Smooth muscle cell (in vitro differentiated cells): ENCODE results near the gene LAIR1. TPM values are rescaled to one million over a fixed set of nuclear protein-coding genes. Genes with fewer than 3 reads are reported as not detected.

Experiments
- DNase-seq: peaks from one replicate; lab custom pipeline; 2025; ENCODE audit not compliant: unreplicated experiment; lab: John Stamatoyannopoulos, UW
- H2AFZ ChIP-seq: fragments of 200-600 bp; sonication (generic); 2 replicates; pipeline ENCODE4 v1.6.0; 2016; ENCODE audit warnings: antibody characterized with exemption, low read depth, mild to moderate bottlenecking
- H3F3A ChIP-seq: fragments of 200-600 bp; sonication (generic); 2 replicates; pipeline ENCODE4 v1.6.0; 2017; ENCODE audit warnings: antibody characterized with exemption, low read depth
- H3K27ac ChIP-seq: fragments of 200-600 bp; sonication (generic); 2 replicates; pipeline ENCODE4 v1.5.1; 2016; ENCODE audit warnings: low read depth, mild to moderate bottlenecking
- H3K27me3 ChIP-seq: fragments of 200-600 bp; sonication (generic); 2 replicates; pipeline ENCODE4 v1.6.1; 2016; ENCODE audit warnings: low read depth, mild to moderate bottlenecking
- H3K36me3 ChIP-seq: fragments of 200-600 bp; sonication (generic); 2 replicates; pipeline ENCODE4 v1.5.1; 2016; ENCODE audit warnings: low read depth
- H3K4me1 ChIP-seq: fragments of 200-600 bp; sonication (generic); 2 replicates; pipeline ENCODE4 v1.5.1; 2016; ENCODE audit warnings: low read depth
- H3K4me2 ChIP-seq: fragments of 200-600 bp; sonication (generic); 2 replicates; pipeline ENCODE4 v1.6.0; 2016; ENCODE audit warnings: mild to moderate bottlenecking
- H3K4me3 ChIP-seq: fragments of 200-600 bp; sonication (generic); 2 replicates; pipeline ENCODE4 v1.5.1; 2016; ENCODE audit warnings: mild to moderate bottlenecking
- H3K79me2 ChIP-seq: fragments of 200-600 bp; sonication (generic); 2 replicates; pipeline ENCODE4 v1.6.0; 2016; ENCODE audit warnings: low read depth, mild to moderate bottlenecking
- H3K9ac ChIP-seq: fragments of 200-600 bp; sonication (generic); 2 replicates; pipeline ENCODE4 v1.6.0; 2016; ENCODE audit warnings: low read depth
- H3K9me3 ChIP-seq: fragments of 200-600 bp; sonication (generic); replicated peaks from 2 replicates; pipeline ENCODE4 v1.5.1; 2016; ENCODE audit warnings: low read depth
- H4K20me1 ChIP-seq: fragments of 200-600 bp; sonication (generic); 2 replicates; pipeline ENCODE4 v1.6.0; 2016; ENCODE audit warnings: low read depth
- WGBS: methylation state at CpG from one replicate; pipeline ENCODE4 v1.1.7; 2016; ENCODE audit warnings: low lambda C conversion rate; 5-methylcytosine and 5-hydroxymethylcytosine counted together
- polyA plus RNA-seq: library from polyadenylated mRNA; unstranded; fragments of >200 nt; fragmentation: Nextera tagmentation; extraction: Ambion mirVana; gene quantifications from 2 replicates; pipeline ENCODE4 v1.2.1, GENCODE V29; 2016
- total RNA-seq: library from RNA; depleted of rRNA; stranded (reverse); fragments of >200 nt; gene quantifications from 2 replicates; pipeline ENCODE4 v1.2.3, GENCODE V29; 2014
- TF ChIP-seq, protein P1 (sequence below): fragments of 200-600 bp; sonication (generic); IDR thresholded peaks from 2 replicates; pipeline ENCODE4 v1.5.1; 2017; ENCODE audit warnings: borderline replicate concordance, mild to moderate bottlenecking, antibody characterized with exemption; ENCODE audit not compliant: insufficient read depth, poor library complexity, severe bottlenecking

LAIR1 gene, protein sequence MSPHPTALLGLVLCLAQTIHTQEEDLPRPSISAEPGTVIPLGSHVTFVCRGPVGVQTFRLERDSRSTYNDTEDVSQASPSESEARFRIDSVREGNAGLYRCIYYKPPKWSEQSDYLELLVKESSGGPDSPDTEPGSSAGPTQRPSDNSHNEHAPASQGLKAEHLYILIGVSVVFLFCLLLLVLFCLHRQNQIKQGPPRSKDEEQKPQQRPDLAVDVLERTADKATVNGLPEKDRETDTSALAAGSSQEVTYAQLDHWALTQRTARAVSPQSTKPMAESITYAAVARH
- total RNA-seq (not detected in 2 replicates), polyA plus RNA-seq (not detected in 2 replicates)

DNA sequence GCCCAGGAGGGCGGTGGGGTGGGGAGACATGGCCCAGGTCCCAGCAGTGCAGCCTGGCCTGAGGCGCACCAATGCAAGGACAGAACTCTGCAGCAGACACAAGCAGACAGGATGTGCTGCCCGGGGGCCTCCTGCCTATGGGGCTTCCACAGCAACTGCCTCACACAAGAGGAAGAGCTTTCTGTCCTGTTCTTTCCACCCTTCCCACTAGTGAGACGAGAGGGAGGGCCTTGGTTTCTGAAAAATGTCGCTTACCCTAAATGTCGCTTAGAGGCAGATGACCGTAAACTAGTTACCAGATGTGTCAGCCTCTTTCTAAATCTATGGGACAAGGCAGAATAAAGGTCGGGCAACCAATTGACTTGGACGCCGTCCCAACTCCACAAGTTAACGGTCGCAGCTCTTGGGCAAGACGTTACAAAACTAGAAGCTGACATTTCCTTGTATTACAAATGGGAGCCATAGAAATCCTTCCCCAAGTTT, at the start of gene LAIR1:
LAIR1 (minus strand) TSS at position 157 of the 483 bp plus-strand sequence; CDS start at position 30, 127 bp downstream.
- Histone ChIP-seq H3K4me2 (no peak within 1 kb of the TSS), H3K4me3 (no peak within 1 kb of the TSS), H2AFZ (no peak within 1 kb of the TSS), H4K20me1 (no peaks in the 10 kb centered on the region), H3K27ac (no peak within 1 kb of the TSS), H3K4me1 (no peaks in the 10 kb centered on the region), H3K9me3 (no peaks in the 10 kb centered on the region), H3K79me2 (no peaks in the 10 kb centered on the region), H3F3A (no peaks in the 10 kb centered on the region), H3K27me3 (no peaks in the 10 kb centered on the region), H3K9ac (no peak within 1 kb of the TSS), H3K36me3 (no peaks in the 10 kb centered on the region)
- 90% methylated on average over 13 of the region's 13 CpGs for WGBS
- DNase-seq = no peak
- TF ChIP-seq, protein P1, sequence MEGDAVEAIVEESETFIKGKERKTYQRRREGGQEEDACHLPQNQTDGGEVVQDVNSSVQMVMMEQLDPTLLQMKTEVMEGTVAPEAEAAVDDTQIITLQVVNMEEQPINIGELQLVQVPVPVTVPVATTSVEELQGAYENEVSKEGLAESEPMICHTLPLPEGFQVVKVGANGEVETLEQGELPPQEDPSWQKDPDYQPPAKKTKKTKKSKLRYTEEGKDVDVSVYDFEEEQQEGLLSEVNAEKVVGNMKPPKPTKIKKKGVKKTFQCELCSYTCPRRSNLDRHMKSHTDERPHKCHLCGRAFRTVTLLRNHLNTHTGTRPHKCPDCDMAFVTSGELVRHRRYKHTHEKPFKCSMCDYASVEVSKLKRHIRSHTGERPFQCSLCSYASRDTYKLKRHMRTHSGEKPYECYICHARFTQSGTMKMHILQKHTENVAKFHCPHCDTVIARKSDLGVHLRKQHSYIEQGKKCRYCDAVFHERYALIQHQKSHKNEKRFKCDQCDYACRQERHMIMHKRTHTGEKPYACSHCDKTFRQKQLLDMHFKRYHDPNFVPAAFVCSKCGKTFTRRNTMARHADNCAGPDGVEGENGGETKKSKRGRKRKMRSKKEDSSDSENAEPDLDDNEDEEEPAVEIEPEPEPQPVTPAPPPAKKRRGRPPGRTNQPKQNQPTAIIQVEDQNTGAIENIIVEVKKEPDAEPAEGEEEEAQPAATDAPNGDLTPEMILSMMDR = no peak

DNA sequence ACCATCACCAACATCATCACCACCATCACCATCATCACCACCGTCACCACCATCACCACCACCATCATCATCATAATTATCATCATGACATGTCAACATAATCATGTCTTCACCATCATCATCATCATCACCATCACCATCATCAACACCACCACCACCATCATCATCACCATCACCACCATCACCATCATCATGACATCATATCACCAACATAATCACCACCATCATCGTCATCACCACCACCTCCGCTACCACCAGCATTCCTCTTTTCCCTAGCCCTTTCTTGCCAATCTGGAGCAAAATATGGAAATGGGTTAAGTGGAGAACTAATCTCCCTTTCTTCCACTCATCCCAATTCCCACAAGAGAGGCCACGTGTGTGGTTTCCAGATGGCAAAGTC, 49.4 kb upstream of the LAIR1 start:
- Histone ChIP-seq H3K4me3 (no peak overlapping the region), H3F3A (no peaks in the 10 kb centered on the region), H2AFZ (no peak overlapping the region), H4K20me1 (no peaks in the 10 kb centered on the region), H3K36me3 (no peaks in the 10 kb centered on the region), H3K27ac (no peak overlapping the region), H3K4me1 (peaks cover 14% of the 10 kb centered on the region), H3K27me3 (peaks cover 43% of the 10 kb centered on the region), H3K79me2 (no peaks in the 10 kb centered on the region), H3K4me2 (no peak overlapping the region), H3K9ac (no peak overlapping the region), H3K9me3 (no peaks in the 10 kb centered on the region)
- TF ChIP-seq, protein P1 = no peak
- DNase-seq = no peak
- 86% methylated on average over 4 of the region's 4 CpGs for WGBS

DNA sequence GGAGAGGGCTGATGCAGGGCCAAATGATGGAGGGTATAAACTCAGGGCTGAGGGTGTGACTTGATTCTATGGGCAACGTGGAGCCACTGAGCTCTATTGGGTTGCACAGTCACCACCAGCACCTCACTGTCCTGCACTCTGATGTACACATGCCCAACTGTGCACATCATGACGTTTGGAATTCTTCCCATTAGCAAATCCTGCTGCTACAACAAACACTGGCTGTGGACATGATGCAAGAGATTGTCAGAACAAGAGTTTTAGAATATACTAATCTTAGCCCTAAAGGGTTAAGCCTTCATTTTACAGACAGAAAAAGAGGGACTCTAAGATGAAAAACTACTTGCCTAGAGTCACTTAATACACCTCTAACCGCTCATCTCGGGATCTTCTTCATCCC, 48.1 kb upstream of the LAIR1 start:
- Histone ChIP-seq H3K4me2 (no peak overlapping the region), H4K20me1 (no peaks in the 10 kb centered on the region), H3K4me1 (peaks cover 3% of the 10 kb centered on the region), H3K9me3 (no peaks in the 10 kb centered on the region), H3K36me3 (no peaks in the 10 kb centered on the region), H3K27ac (no peak overlapping the region), H3K9ac (no peak overlapping the region), H3F3A (no peaks in the 10 kb centered on the region), H3K79me2 (no peaks in the 10 kb centered on the region), H3K27me3 (peaks cover 43% of the 10 kb centered on the region), H2AFZ (no peak overlapping the region), H3K4me3 (no peak overlapping the region)
- no peak for DNase-seq
- TF ChIP-seq, protein P1 = no peak
- 73% methylated on average over 4 of the region's 4 CpGs for WGBS

DNA sequence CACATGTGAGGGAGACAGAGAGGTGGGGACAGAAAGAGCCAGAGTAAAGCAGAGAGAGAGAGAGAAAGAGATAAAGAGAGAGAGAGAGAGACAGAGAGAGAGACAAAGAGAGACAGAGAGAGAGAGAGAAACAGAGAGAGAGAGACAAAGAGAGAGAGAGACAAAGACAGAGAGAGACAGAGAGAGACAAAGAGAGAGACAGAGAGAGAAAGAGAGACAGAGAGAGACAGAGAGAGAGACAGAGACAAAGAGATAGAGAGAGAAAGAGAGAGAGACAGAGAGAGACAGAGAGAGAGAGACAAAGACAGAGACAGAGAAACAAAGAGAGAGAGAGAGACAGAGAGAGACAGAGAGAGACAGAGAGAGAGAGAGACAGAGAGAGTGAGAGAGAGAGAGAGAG, 46.3 kb upstream of the LAIR1 start:
- DNase-seq = no peak
- H3K4me1 ChIP-seq = no peaks in the 10 kb centered on the region

More for the DNA sequence above, 46.3 kb upstream of the LAIR1 start:
- Histone ChIP-seq H3K36me3 (no peaks in the 10 kb centered on the region), H3K9ac (no peak overlapping the region), H3K4me2 (no peak overlapping the region), H3K27ac (no peak overlapping the region), H2AFZ (no peak overlapping the region), H3F3A (no peaks in the 10 kb centered on the region), H3K4me3 (no peak overlapping the region), H4K20me1 (no peaks in the 10 kb centered on the region), H3K79me2 (no peaks in the 10 kb centered on the region), H3K9me3 (no peaks in the 10 kb centered on the region), H3K27me3 (peaks cover 31% of the 10 kb centered on the region)
- TF ChIP-seq, protein P1 = no peak
